Mucosa of gallbladder (tissue), 1 donor: ENCODE data around the gene ENOX2. TPM values are rescaled to one million over a fixed set of nuclear protein-coding genes. Genes with fewer than 3 reads are reported as not detected.
"Not testable (repeated sequence)": the region's sequence is repeated elsewhere in the genome, so short reads cannot be mapped to it uniquely, and the experiment has no call there.

Source experiments
- DNase-seq: peaks from one replicate; pipeline ENCODE4 v3.0.0-alpha.2; 2020; ENCODE audit warnings: low spot score
- total RNA-seq: library from RNA; stranded (reverse); gene quantifications from one replicate; pipeline ENCODE4 v1.2.1, GENCODE V29; 2021
- donor health status: DM: no; HTN: no; CAD: no.

The ENOX2 gene
- total RNA-seq, 1 donor from 2014 or later: 18.2 TPM

DNA sequence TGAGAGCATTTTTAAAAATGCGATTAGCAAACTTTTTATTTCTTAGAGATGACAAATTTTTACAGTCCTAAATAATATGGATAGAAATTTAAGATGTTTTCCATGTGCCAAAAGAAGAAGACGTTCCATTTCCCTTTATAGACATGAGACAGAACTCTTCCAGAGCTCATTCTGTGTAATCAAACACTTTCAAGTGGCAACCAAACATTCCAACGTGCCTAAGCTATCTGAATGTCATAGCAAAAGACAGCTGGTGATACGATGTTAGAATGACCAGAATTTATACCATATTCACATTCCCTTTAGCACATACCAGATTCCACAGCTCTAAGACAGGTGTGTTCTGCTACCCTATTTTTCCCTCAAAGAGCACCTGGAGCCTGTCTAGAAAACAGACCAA is 133.2 kb downstream of the ENOX2 start:
- no peak for DNase-seq

DNA sequence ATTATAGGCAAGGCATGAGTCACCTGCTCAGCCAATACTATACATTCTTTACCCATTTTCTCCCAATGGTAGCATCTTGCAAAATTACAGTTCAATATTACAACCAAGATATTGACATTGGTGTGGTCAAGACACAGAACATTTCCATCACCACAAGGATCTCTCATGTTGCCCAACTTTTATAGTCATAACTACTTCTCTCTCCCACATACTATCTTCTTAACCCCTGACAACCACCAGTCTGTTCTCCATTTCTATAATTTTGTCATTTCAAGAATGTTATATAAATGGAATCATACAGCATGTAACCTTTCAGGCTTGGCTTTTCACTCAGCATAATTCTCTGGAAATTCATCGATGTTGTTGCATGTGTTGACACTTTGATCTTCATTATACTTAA is 144.9 kb downstream of the ENOX2 start:
- DNase-seq: no peak

DNA sequence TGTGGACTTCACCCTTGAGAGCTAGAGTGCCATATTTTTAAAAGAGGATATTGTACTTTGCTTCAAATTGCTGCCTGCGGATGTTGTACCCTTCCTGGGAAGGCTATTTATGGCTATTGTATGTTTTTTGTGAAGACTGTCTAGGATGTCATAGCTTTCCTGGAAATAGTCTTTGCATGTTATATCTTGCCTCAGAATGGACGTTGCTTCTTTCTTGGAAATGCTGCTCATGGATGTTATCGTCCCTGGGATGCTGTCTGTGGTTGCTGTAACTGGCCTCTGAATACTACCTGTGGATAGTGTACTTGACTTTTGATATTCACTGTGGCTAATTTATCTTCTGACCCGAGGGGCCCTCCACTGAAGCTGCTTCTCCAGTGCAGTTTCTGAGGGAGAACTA is 146.8 kb downstream of the ENOX2 start:
- no peak for DNase-seq

DNA sequence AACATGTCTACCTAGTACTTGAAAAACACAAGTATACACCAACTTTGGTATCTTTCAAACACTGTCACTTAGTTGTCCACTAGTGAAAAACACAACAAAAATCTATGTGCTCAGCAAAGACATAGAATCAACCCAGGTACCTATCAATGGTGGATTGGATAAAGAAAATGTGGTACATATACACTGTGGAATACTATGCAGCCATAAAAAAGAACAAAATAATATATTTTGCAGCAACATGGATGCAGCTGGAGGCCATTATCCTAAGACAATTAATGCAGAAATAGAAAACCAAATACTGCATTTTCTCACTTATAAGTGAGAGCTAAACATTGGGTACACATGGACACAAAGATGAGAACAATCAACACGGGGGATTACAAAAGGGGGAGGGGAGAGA is 148.7 kb downstream of the ENOX2 start:
- DNase-seq: no peak

DNA sequence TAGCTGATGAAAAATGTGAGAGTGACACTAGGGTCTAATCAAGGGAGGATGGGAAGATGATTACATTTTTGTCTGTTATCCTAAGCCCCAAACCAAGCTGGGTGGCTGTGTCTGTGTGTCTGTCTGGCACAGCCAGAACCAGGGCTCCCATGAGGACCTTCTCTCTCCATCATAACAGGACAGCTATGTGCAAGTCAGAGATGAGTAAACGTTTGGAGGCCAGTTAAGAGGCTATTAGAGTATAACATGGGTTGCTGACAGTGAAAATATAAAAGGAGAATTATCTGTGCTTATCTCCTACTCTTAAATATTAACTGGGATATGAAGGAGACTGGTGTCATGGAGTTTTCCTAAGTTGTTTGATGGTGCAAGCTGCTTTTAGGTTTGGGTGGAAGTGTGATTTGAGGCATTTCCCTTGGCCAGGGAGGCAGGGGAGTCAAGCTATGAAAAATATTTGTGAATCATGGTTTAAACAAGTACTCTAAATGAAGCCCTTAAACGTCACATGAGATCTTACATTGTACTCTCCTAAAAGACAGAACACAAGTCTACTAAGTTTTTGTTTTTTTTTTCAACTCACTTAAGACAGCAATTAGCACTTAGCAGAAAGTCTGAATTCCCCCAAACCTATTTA is 156.2 kb downstream of the ENOX2 start:
- no peak for DNase-seq

DNA sequence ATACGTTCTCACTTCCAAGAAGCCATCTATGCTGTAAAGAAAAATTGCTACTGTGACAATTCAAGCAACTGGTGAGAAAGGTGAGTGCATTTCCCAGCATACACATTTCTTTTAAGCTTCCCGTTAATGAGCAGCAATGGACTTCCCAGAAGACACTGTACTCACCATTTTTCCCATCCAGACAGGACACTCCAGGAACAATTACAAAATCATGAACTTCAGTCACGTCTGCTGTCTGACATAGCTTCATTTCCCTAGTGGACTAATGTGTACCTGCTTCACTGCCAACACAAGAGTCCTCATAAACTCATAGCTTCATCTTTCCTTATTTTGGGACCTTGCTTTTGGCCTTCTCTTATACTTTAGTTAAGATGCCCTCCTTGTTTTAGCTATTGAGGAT is 156.9 kb downstream of the ENOX2 start:
- no peak for DNase-seq

DNA sequence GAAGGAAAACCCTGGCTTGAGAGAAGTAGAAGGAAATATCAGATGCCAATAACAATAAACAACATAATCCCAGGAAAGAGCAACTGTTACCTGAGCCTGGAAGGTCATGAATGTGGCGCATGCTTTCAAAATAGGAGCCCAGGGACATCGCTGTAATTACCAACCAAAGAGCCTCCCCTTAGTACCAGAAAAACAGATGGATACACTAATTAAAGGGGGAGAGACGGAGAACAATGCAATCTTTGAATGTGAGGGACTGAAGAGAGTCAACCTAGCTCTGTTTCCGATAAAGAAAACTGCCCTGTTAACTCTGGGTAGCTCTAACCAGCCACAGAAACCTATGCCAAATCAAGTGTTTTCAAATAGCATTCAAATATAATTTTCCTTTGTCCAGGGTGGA is 161.4 kb downstream of the ENOX2 start:
- DNase-seq: no peak

DNA sequence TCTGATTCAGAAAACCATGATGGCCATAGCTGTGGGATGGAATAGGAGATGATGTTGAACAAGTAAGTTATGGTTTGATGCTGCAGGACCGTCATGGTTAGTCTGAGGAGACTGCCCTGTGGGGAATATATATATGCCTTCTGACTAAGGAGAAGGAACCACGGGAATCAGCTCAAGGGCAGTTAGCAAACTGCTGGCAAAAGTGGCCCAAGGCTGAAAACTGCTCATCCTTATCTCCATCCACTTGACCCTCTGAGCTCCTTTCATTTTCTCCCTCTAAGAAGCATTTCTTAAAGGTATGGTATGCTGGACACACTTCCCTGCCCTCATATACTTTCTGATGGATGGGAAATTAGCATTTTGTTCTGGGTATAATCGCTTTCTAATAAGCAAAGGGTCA is 161.9 kb downstream of the ENOX2 start:
- DNase-seq: no peak

DNA sequence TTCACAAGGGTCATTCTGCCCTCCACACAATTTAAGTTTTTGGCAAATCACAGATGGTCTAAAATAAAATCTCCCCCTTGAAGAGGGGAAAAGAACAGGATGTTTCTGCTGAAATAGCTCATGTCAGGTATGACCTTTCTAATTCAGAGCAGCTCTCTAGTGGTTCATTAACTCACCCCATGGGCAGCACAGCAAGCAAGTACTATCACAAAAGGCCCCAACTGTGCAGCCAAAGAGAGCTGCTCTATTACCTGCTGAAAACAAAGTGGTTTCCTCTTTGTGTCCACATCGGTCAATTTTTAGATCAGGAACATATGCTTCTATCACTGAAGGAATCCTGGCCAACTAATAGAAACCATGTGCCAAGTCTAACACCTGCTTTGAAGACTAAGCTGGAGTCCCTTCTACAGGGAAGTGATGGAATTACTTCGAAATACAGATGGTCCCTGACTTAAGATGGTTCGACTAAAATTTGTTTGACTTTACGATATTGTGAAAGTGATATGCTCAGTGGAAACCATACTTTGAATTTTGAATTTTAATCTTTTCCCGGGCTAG is 164.3 kb downstream of the ENOX2 start:
- no peak for DNase-seq

DNA sequence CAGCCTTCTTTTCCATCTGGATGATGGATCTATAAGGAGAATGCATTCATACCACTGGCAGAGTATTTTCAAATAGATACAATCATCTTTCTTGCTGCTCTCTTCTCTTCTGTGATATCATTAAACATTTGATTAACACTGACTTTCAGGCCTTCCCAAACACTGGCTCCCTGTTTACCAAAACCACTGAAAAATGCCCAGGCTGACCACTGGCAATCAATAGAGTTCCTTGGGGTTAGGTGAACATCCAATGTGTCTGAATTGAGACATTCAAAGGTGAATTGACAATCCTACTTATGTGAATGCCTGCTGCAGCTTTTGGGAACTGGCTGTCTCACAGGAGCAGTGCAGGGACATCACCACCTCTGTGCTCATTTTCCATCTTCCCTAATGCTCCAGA is 168.3 kb downstream of the ENOX2 start:
- DNase-seq: no peak

DNA sequence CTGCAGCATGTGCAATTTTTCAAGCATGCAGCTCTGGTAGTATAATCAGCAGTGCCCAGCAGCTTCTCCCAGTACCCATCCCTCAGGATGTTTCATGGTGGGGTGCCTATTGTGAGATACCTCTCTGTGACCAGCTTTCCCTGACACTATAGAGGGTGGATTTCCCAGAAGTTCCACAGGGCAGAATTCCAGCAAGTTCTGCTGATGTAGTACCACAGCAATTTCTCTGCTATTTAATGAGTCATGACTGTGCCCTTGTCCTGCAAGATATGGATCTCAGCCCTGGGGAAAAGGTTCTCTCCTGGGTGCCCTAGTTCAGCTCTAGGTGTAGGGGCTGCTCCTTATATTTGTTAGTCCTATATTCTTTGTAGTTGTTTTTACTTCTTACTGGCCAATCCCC is 174.8 kb downstream of the ENOX2 start:
- DNase-seq: no peak

DNA sequence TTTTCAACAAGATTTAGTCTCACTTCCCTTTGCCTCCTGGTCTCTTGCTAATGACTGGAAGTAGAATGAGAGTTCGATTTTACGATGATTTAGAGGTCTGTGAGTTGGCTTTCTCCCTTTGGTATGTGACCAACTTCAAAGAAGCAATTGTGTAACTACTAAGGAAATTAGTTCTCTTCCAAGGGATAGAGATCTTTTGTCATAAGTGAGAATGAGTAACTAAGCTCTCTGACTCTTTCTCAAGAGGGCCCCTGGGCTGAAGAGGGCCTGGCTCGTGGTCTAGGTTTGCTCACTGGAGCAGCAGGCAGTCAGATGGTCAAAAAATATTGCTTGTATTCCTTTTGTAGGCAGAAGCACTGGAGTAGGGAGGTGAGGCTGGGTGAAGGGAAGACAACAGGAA is 176.3 kb downstream of the ENOX2 start:
- DNase-seq: no peak

DNA sequence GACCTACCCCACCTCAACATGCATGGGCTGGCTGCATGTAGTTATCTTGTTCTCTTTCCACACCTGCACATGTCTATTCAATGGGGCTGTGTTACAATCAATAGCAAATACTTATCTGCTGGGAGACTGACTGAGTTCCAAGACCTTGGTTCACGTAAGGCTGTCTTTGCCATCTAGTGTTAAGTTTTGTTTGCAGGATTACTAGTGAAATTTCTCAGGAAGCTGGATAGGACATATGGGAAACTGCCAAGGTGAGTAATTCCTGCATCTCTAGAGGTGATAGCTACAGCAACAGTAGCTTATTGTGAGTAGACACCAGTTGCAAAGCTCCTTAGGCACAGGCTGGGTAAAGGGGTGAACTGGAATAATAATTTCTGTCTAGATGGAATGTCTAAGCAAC is 177.5 kb downstream of the ENOX2 start:
- no peak for DNase-seq

DNA sequence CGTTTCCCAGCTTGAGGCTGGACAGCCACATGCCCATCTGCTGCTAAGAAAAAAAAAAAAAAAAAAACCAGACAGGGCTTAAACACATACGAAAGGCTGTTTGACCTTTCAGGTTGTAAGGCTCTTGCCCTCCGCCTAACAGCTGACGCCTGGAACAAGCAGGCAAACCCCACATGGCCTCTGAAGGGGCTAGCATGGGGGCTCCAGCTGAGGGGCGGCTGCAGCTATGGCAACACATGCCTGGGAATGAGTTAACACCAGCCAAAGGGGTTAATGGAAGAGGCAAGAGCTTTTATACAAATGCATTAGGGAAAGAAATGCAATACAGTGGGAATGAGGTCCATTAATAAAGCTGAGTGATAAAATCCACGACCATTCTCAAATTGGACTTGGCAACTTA is 183.6 kb downstream of the ENOX2 start:
- no peak for DNase-seq

DNA sequence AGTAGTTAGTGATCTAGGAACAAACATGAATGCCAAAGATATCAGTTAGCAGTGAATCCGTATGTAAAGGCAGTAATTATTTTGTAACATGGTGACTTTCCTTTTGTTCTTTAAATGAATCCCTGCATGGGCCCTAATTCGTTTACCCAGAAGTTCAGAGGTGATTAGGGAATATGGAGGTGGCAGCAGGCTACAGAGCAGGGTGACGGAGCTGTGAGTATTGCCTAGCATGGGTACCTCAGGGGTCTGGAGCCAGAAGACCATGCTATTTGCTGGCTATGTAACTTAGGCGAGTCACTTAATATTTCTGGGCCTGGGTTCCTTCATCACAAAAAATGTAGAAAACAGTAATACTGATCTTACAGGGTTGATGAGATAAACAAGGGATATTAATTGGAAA is 184.9 kb downstream of the ENOX2 start:
- DNase-seq: no peak

DNA sequence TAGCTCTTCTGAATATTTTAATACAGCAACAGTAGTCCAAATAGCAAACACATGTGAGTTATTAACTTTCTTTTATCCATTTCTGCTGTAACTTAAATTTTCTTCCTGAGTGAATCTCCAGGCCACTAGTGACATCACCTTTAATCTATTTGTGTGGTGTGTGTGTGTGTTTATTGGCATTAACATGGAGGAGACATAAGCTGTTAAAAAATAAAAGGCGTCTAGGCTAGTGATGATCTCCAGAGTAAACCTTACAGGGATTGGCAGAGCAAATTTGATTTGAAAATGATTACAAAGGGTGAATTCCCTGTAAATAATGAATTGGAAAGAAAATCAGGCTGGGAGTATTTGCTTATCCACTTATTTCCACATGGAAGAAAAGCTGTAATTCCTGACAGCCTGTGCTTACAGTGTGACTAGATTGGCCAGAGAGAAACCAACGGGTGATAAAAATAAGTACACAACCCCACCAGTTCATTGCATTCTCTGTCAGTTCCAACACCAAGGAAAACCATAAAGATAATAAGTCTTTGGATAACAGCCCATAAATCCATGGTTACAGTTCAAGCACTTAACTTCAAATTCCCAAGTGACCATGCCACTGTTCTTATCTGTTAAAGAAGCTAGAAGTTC is 186.1 kb downstream of the ENOX2 start:
- DNase-seq: no peak

DNA sequence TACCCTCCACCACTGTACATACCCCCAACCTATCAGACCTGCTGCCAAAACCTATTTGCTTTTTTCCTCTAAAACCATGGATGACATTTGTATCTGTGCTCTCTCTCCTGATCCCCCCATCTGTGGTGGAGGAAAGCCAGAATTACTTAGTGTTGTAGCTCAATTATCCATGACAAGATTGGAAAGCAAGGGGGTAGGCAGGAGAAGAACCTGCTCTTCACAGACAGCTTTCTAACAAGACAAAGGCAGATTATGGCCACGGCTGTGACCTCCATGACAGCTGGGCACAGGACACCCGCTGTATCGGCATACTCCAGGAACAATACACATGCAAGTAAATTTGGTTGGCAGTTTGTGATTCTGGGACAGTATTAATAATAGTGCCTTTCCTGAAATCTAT is 186.7 kb downstream of the ENOX2 start:
- no peak for DNase-seq

DNA sequence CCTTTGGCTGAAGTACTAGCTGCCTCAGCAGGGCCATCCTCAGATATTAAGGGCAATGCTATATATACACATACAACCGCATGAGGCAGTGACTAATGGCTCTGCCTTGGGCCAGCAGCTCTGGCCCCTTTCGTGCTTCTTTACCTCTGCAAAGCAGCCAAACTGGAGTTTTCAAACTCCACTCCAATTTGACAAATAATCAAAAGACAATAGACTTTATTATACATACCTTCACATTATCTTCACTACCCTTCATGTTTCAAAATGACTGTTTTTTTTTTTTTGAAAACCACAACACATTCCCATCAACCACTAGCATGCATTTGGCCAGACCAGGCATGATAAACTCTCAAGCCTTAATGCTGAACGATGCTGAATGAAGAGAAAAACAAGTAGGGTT is 187.7 kb downstream of the ENOX2 start:
- no peak for DNase-seq

DNA sequence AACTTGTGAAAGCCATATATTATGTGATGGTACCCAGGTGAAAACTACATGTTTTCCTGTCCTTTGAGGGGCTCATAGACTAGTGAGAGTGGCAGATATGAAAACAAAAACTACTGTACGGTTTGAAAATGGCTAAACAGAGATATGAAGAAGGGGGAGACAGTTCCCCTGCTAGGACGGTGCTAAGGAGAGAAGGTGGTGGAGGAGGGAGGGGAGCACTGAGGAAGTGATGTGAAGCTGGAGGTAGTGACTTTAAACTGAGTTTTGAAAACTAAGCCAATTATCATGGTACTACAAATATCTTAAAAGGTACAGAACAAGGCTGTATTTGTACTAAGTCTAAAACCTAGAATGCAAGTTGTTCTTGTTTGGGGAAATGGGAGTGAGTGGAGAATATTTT is 188.3 kb downstream of the ENOX2 start:
- DNase-seq: no peak

DNA sequence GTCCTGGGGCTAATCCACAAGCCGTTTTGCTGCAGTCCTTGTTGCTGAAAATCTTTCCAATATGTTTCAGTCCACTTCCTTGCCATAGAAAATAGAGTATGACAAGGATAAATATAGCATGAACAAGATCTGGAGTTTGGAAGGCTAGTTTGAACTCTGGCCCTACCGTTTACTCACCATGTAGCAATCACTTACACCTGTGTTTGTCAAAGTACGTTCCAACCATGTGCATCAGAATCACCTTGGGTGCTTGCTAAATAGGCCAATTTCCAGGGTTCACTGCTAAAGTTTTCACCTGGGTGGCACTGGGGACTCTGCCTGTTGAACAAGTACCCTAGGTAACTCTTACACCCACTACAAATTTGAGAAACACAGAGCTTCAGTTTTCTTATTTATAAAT is 188.9 kb downstream of the ENOX2 start:
- DNase-seq: no peak

DNA sequence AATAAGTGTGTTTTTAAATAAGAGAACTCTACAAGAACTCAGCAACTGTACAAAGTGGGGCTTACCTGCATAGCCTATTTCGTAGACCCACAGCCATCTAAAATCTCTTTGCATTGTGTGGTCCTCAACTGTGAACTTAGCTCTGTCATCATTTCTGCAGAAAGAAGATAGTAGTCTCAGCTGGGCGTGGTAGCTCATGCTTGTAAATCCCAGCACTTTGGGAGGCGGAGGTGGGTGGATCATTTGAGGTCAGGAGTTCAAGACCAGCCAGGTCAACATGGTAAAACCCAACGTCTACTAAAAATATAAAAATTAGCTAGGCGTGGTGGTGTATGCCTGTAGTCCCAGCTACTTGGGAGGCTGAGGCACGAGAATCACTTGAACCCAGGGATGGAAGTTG is 193.8 kb downstream of the ENOX2 start:
- not testable (repeated sequence) for DNase-seq

DNA sequence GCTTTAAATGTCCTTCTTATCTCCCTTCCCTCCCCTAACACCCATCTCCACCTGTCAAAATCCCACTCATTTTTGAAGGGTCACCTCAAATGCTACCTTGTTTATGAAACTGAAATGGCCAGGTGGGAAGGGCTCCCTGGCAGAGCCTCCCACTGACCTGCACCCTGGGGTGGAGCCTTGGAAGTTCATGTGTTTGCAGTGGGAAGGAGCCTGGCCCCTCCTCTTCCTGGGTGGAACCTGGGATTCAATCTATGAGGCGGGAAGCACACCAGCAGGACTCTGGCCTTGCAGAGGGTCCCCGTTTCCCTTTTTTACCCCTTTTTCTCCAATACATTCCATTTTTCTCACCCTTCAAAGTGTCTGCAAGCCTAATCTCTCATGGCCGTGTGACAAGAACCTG is 197.4 kb downstream of the ENOX2 start:
- DNase-seq: no peak

DNA sequence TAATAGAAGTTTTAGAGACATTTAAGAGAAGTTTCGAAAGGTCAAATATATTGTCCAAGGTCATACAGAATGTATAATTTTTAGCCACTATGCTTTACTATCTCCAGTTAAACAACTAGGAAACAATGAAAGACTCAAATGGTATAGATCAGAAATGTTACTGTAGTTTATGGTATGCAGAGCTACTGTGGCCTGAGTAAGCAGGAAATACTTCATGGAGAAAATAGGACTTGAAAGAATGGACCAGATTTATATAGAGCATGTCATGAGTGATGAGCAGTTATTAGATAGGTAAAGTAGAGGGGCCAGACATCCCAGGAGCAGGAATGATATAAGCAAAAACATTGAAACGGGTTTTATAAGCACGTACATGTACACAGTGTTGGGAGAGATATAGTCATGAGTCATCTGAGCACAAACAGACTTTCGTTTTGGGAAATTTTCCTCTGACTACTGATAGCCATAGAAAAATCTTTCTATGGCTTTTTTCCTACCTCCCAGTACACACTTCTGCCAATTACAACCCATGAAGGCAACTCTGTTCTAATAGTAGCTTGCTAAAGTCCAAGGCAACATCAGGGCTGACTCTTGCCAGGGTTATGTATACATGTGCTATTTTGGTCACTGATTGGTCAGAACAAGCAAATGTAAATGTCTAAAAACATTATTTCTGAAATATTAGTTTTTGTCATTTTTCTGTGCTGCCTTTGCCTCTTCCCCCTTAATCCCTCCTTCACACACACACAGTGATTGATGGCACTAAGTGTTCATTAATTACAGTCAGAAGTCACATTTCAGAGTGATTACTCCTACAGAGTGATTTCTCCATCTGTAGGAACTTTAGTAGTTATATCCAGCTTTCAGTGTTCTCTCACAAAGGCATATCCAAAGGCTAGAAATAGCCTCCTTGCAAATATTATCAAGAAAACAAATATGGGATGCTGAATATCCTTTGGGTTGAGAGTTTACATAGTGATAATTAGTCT is 198.7 kb downstream of the ENOX2 start:
- no peak for DNase-seq
